Nephron progenitor cell (in vitro differentiated cells): ENCODE results near the gene MCF2L2.

Source experiments
- DNase-seq: peaks from one replicate; pipeline ENCODE4 v3.0.0; 2021
- H3K27ac Mint-ChIP-seq: 2 replicates; pipeline ENCODE4 v1.8.0; 2021; ENCODE audit warnings: mild to moderate bottlenecking, moderate library complexity, mixed read lengths
- H3K27me3 Mint-ChIP-seq: 2 replicates; pipeline ENCODE4 v1.8.0; 2021; ENCODE audit warnings: mild to moderate bottlenecking, low read depth, mixed read lengths; ENCODE audit not compliant: poor library complexity
- H3K36me3 Mint-ChIP-seq: 2 replicates; pipeline ENCODE4 v1.8.0; 2021; ENCODE audit warnings: low read depth, mixed read lengths
- H3K4me1 Mint-ChIP-seq: 2 replicates; pipeline ENCODE4 v1.8.0; 2021; ENCODE audit warnings: mixed read lengths
- H3K4me3 Mint-ChIP-seq: 2 replicates; pipeline ENCODE4 v1.8.0; 2021; ENCODE audit warnings: mild to moderate bottlenecking, moderate library complexity, mixed read lengths
- H3K9me3 Mint-ChIP-seq: 2 replicates; pipeline ENCODE4 v1.8.0; 2021; ENCODE audit warnings: mild to moderate bottlenecking, moderate library complexity, mixed read lengths
- TF ChIP-seq, protein P1 (sequence below): fragments of 200-600 bp; sonication (generic); IDR thresholded peaks from 2 replicates; pipeline ENCODE4 v1.5.0; 2021; ENCODE audit warnings: antibody characterized with exemption

The MCF2L2 gene

DNA sequence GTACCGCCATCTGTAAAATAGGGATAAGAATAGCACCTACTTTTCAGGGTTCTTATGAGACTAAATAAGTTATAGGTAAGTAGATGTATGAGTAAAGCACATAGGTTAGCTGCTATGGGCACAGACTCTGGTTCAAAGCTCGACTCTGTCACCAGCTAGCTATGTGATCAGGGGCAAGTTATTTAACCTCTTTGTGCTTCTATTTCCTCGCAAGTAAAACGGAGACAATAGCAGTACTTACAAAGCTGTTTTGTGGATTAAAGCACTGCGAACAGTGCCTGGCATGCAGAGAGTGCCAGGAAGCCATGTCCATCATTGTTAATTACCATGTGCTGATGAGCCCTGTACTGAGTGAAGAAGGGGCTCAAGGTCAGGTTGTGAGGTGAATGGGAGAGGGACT is 267.8 kb downstream of the MCF2L2 start:
- no peaks in the 10 kb centered on the region for H3K36me3 Mint-ChIP-seq
- no peak for DNase-seq
- H3K4me3 Mint-ChIP-seq = no peak overlapping the region
- H3K27ac Mint-ChIP-seq = no peak overlapping the region
- peaks cover 7% of the 10 kb centered on the region for H3K9me3 Mint-ChIP-seq
- H3K4me1 Mint-ChIP-seq = peaks cover 10% of the 10 kb centered on the region
- H3K27me3 Mint-ChIP-seq = peaks cover 49% of the 10 kb centered on the region
- TF ChIP-seq, protein P1, sequence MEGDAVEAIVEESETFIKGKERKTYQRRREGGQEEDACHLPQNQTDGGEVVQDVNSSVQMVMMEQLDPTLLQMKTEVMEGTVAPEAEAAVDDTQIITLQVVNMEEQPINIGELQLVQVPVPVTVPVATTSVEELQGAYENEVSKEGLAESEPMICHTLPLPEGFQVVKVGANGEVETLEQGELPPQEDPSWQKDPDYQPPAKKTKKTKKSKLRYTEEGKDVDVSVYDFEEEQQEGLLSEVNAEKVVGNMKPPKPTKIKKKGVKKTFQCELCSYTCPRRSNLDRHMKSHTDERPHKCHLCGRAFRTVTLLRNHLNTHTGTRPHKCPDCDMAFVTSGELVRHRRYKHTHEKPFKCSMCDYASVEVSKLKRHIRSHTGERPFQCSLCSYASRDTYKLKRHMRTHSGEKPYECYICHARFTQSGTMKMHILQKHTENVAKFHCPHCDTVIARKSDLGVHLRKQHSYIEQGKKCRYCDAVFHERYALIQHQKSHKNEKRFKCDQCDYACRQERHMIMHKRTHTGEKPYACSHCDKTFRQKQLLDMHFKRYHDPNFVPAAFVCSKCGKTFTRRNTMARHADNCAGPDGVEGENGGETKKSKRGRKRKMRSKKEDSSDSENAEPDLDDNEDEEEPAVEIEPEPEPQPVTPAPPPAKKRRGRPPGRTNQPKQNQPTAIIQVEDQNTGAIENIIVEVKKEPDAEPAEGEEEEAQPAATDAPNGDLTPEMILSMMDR = no peak

DNA sequence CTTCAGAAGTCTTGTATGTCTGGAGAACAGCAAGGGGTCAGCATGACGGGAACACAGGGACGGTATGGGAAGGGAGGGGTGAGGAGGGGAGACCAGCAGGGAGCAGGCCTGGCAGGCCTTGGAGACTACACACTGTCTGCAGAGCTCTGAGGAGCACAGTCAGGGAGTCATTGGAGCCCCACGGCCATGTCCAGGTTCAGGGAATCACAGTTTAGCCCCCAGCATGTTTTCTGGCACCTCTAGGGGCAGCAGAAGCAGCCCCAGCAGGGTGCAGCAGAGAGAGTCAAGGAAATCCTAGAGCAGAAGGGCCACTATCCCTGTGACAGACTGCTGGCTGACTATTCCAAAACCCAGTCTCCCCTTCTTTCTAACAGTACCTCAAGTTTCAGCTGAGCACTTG is 269.1 kb downstream of the MCF2L2 start:
- Mint-ChIP-seq H3K4me3 (no peak overlapping the region), H3K4me1 (peaks cover 10% of the 10 kb centered on the region), H3K9me3 (peaks cover 3% of the 10 kb centered on the region), H3K27me3 (peaks cover 50% of the 10 kb centered on the region), H3K36me3 (no peaks in the 10 kb centered on the region), H3K27ac (no peak overlapping the region)
- no peak for DNase-seq
- TF ChIP-seq, protein P1 = no peak

DNA sequence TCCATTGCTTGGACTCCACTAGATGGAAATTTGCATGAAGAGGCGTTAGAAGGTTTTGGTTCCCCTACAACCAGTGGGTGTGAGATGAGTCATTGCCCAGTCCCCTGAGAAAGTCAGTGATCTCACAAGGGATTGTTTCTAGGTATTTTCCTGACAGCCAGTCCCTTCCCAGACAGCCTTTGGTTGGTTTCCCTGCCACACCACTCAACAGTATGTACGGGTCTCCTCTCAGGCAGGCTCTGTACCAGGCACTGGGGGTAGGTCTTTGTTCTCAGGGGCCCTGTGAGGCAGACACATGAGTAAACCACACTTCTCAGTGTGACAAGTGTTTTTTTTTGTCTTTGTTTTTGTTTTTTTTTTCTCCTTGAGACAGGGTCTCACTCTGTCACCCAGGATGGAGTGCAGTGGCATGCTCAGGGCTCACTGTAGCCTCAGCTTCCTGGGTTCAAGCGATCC is 269.8 kb downstream of the MCF2L2 start:
- DNase-seq = no peak
- Mint-ChIP-seq H3K9me3 (peaks cover 3% of the 10 kb centered on the region), H3K36me3 (no peaks in the 10 kb centered on the region), H3K27ac (no peak overlapping the region), H3K27me3 (peaks cover 44% of the 10 kb centered on the region), H3K4me3 (no peak overlapping the region), H3K4me1 (peaks cover 18% of the 10 kb centered on the region)
- TF ChIP-seq, protein P1 = no peak

DNA sequence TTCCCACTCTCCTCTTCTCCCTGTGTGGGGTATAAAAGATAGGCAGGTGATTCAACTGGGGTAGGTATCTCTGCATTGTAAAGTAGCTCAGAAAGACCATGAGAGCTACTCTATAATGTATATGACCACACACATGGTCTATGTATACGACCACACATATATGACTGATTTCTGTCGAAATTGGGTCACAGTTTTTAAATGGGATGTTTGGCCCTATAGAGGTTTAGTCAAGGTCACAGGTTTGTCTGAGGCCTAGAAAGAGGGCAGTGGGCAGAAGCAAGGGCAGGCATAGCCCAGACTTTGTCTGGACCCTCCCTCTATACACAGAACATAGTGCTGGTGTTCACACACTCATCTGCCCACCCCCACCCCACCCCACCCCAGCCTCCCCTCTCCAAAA is 270.3 kb downstream of the MCF2L2 start:
- no peak overlapping the region for H3K4me3 Mint-ChIP-seq
- H3K36me3 Mint-ChIP-seq = no peaks in the 10 kb centered on the region
- peaks cover 18% of the 10 kb centered on the region for H3K4me1 Mint-ChIP-seq
- H3K27me3 Mint-ChIP-seq = peaks cover 39% of the 10 kb centered on the region
- no peak for DNase-seq
- no peak overlapping the region for H3K27ac Mint-ChIP-seq
- peaks cover 3% of the 10 kb centered on the region for H3K9me3 Mint-ChIP-seq
- TF ChIP-seq, protein P1 = no peak

DNA sequence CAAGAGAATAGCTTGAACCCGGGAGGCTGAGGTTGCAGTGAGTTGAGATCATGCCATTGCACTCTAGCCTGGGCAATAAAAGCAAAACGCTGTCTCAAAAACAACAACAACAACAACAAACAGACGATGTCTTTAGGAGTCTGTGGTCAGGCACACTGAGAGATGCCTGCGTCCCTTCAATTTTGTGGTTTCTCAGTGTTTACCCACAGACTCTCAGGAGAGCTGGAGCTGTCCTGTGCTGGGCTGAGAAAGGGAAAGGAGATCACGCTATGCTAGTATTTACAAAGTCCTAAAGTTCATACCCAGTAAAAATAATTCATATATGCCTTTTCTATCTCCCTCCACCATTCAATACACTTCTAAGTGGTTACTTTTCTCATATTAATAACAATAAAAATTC is 272.2 kb downstream of the MCF2L2 start:
- H3K4me1 Mint-ChIP-seq = peaks cover 18% of the 10 kb centered on the region
- TF ChIP-seq, protein P1 = no peak
- DNase-seq = no peak
- H3K36me3 Mint-ChIP-seq = no peaks in the 10 kb centered on the region
- H3K4me3 Mint-ChIP-seq = no peak overlapping the region
- H3K27me3 Mint-ChIP-seq = peaks cover 23% of the 10 kb centered on the region
- no peaks in the 10 kb centered on the region for H3K9me3 Mint-ChIP-seq
- H3K27ac Mint-ChIP-seq = no peak overlapping the region

DNA sequence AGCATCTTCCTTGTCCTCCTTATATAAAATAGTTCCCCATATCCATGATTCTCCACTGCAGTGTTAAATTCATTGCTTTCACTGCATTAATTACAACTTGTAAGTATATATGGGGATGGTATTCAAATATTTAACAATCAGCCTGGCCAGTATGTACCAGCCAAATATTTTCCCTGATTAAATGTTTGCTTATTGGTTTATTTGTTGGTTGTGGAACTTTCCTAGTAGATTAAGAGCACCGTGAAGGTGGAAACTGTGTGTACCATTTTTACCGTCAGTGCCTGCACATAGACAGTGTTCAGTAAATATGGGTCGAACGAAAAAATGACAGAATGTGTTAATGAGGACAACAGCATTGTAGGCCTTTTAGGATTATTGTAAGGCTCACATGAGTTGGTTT is 272.9 kb downstream of the MCF2L2 start:
- Mint-ChIP-seq H3K4me3 (no peak overlapping the region), H3K36me3 (no peaks in the 10 kb centered on the region), H3K27me3 (peaks cover 21% of the 10 kb centered on the region), H3K27ac (no peak overlapping the region), H3K9me3 (no peaks in the 10 kb centered on the region), H3K4me1 (peaks cover 18% of the 10 kb centered on the region)
- no peak for DNase-seq
- TF ChIP-seq, protein P1 = no peak
